Gastroesophageal sphincter (tissue), 4 donors: Measurements from ENCODE around the gene SLC16A6. TPM values are rescaled to one million over a fixed set of nuclear protein-coding genes. Genes with fewer than 3 reads are reported as not detected.

Source experiments
- ATAC-seq: fragments of 150-250 bp; one replicate; pipeline ENCODE4 v1.9.1; 2016; ENCODE audit warnings: mild to moderate bottlenecking, moderate library complexity
- H3K27ac ChIP-seq, 4 donors: fragments of 200-600 bp; sonication (generic) in 3 of 4; 1 replicate in 3 of 4; 2 replicates in 1 of 4; pipeline ENCODE4 v1.5.1; 2016 to 2019
- H3K27me3 ChIP-seq: fragments of 200-600 bp; sonication (generic); one replicate; pipeline ENCODE4 v1.5.1; 2019
- H3K36me3 ChIP-seq, 2 donors: fragments of 200-600 bp; sonication (generic); one replicate each; pipeline ENCODE4 v1.5.1; 2019; ENCODE audit warnings: control low read depth in 1 of 2
- H3K4me1 ChIP-seq, 3 donors: fragments of 200-600 bp; sonication (generic); 1 replicate in 2 of 3; 2 replicates in 1 of 3; pipeline ENCODE4 v1.5.1; 2016 to 2019; ENCODE audit warnings: control low read depth in 2 of 3
- H3K4me3 ChIP-seq, 2 donors: fragments of 200-600 bp; sonication (generic); one replicate each; pipeline ENCODE4 v1.5.1; 2019; ENCODE audit warnings: mild to moderate bottlenecking in 1 of 2, moderate library complexity in 1 of 2
- H3K9me3 ChIP-seq, 3 donors: fragments of 200-600 bp; sonication (generic); one replicate each; pipeline ENCODE4 v1.5.1; 2017 to 2019; ENCODE audit warnings: control low read depth in 2 of 3
- EP300 ChIP-seq: sonication (generic); formaldehyde crosslinking; IDR thresholded peaks from one replicate; pipeline ENCODE4 v1.6.1; 2017; ENCODE audit warnings: antibody characterized with exemption, mild to moderate bottlenecking
- POLR2A ChIP-seq, 2 donors: fragments of 450-650 bp; IDR thresholded peaks; one replicate each; pipeline ENCODE4 v1.6.1; 2017; ENCODE audit warnings: antibody characterized with exemption in 2 of 2, mild to moderate bottlenecking in 2 of 2, moderate library complexity in 1 of 2
- POLR2AphosphoS5 ChIP-seq: sonication (generic); formaldehyde crosslinking; IDR thresholded peaks from one replicate; pipeline ENCODE4 v1.6.1; 2017; ENCODE audit warnings: antibody characterized with exemption
- WGBS, 2 donors: methylation state at CpG; one replicate each; pipeline ENCODE4 v1.1.5; 2018; ENCODE audit warnings: low coverage in 1 of 2; 5-methylcytosine and 5-hydroxymethylcytosine counted together
- total RNA-seq, 4 donors: library from RNA; depleted of rRNA; stranded (reverse); fragments of >200 nt; gene quantifications; one replicate each; pipeline ENCODE4 v1.1.0, GENCODE V29; 2016
- TF ChIP-seq, protein P1 (sequence below), 4 experiments: fragments of 200-600 bp in 2 of 4; fragments of 450-650 bp in 2 of 4; sonication (generic) in 1 of 4; IDR thresholded peaks; one replicate each; pipeline ENCODE4 v1.5.1; 2017 to 2019; ENCODE audit warnings: antibody characterized with exemption in 4 of 4, mild to moderate bottlenecking in 2 of 4, moderate library complexity in 2 of 4

The SLC16A6 gene
- total RNA-seq, 4 donors from 2014 or later: 0.27 to 0.67 (median 0.46) TPM; not detected in 1

DNA sequence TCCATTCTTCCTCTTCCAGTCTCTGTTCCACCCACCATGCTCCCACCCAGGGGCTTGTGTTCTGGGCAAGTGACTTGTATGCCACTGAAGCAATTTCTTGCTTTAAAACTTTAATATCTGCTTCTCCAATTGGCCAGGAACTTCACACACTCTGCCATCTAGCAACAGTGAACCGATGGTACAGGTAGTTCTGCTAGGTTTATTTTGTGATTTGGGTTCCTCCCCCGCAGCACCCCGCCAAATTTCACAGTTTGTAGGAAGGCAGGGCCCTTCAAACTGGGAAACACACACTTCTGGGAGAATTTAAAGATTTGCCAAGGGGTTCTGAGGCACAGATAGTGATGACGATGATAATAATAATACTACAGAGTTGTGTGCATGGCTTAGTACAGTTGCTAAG is 3.7 kb upstream of the SLC16A6 start:
- no peak for ATAC-seq
- H3K4me3 ChIP-seq: no peak overlapping the region
- TF ChIP-seq EP300 (no peak), POLR2AphosphoS5 (no peak), POLR2A (IDR thresholded peaks at IDR 0.05) (no peak)
- TF ChIP-seq, protein P1, sequence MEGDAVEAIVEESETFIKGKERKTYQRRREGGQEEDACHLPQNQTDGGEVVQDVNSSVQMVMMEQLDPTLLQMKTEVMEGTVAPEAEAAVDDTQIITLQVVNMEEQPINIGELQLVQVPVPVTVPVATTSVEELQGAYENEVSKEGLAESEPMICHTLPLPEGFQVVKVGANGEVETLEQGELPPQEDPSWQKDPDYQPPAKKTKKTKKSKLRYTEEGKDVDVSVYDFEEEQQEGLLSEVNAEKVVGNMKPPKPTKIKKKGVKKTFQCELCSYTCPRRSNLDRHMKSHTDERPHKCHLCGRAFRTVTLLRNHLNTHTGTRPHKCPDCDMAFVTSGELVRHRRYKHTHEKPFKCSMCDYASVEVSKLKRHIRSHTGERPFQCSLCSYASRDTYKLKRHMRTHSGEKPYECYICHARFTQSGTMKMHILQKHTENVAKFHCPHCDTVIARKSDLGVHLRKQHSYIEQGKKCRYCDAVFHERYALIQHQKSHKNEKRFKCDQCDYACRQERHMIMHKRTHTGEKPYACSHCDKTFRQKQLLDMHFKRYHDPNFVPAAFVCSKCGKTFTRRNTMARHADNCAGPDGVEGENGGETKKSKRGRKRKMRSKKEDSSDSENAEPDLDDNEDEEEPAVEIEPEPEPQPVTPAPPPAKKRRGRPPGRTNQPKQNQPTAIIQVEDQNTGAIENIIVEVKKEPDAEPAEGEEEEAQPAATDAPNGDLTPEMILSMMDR (IDR thresholded peaks at IDR 0.05): no peak
- H3K4me1 ChIP-seq: peaks cover 0 to 31% (median 0%) of the 10 kb centered on the region in 3 donors
- no peaks in the 10 kb centered on the region for H3K36me3 ChIP-seq
- no peak overlapping the region for H3K27ac ChIP-seq
- WGBS, 2 donors: 80 to 91% methylated on average over 4 of the region's 4 CpGs
- H3K9me3 ChIP-seq: no peaks in the 10 kb centered on the region
- H3K27me3 ChIP-seq: peaks cover 85% of the 10 kb centered on the region

DNA sequence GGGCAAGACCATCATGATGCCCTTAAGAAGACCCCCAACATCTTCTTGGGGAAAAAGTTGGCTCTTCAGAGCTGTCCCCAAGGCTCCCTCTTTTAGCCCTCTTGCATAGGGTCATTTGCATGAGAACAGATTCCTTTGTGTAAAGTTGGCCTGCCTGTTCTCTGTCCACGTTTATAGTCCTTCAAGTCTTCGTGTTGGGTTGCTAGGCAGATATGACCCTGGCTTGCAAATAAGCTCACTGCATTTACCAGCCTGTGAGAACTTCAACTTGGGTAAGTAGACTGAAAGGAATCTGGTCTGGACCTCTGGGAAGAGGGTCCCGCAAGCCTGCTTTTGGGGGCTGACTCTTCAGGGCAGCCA is 3.2 kb upstream of the SLC16A6 start:
- TF ChIP-seq POLR2AphosphoS5 (no peak), POLR2A (IDR thresholded peaks at IDR 0.05) (no peak)
- no peak overlapping the region for H3K4me3 ChIP-seq
- H3K4me1 ChIP-seq: peaks cover 0 to 31% (median 0%) of the 10 kb centered on the region in 3 donors
- H3K27me3 ChIP-seq: peaks cover 87% of the 10 kb centered on the region
- H3K27ac ChIP-seq: no peak overlapping the region
- ATAC-seq: no peak
- no peaks in the 10 kb centered on the region for H3K36me3 ChIP-seq
- 44% methylated on average over 2 of the region's 3 CpGs; no CpG with 5 or more reads in 1 of the 2 donors for WGBS, 2 donors
- no peaks in the 10 kb centered on the region for H3K9me3 ChIP-seq

DNA sequence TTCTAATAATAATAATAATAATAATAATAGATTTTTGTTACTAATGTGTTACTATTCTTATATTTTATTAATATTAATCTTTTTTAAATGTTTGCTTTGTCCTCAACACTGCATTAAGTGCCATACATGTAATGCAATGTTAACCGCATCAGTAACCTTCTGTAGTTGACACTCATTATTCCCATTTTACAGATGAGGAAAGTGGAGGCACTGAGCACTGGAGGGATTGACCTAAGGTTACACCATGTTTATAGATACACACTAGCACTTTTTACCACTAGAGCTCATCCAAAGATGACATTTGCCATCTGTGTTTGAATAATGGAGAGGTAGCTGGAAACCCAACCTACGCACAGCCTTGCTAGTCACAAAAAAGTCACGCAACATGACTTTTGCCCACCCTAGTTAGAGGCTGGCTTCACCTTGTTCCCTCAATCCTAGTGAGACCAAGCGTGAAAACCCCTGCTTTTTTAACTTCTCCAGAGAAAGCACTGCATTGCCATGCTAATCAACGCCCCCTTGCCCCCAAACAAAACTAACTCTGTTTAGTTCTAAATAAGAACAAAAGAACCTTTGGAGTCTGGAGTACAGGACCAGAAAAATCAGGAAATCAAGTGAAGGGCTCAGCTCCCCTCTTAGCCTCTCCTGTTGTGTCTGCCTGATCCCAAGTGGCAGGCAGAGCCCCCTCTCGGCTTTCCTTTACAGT is 2.7 kb upstream of the SLC16A6 start:
- TF ChIP-seq POLR2A (IDR thresholded peaks at IDR 0.05): no peak
- no peak for TF ChIP-seq POLR2AphosphoS5
- TF ChIP-seq, protein P1 (IDR thresholded peaks at IDR 0.05): no peak
- TF ChIP-seq EP300: no peak
- Histone ChIP-seq H3K36me3 (no peaks in the 10 kb centered on the region), H3K27ac (no peak overlapping the region), H3K9me3 (no peaks in the 10 kb centered on the region), H3K4me3 (no peak overlapping the region), H3K4me1 (peaks cover 0 to 31% (median 0%) of the 10 kb centered on the region in 3 donors), H3K27me3 (peaks cover 87% of the 10 kb centered on the region)
- ATAC-seq: no peak
- 90 to 100% methylated on average over 2 to 6 of the region's 6 CpGs for WGBS, 2 donors

DNA sequence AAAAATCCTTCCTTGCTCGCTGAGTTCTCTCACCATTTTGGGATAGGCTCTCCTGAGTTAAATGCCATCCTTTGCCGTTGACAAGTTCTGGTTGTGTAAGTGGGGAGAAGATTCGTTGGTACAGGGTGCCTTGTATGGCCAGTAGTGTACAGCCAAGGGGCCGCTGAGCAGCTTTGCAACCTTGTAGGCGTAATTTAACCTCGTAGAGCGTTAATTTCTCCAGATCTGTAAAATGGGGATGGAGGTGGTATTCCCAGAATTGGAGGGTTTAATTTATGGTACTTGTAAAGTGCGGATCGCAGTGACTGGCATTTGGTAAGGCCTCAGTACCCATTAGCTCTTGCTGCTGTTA is 1.7 kb upstream of the SLC16A6 start:
- 36 to 64% methylated on average over 5 to 7 of the region's 9 CpGs for WGBS, 2 donors
- no peaks in the 10 kb centered on the region for H3K36me3 ChIP-seq
- H3K4me1 ChIP-seq: peaks cover 0 to 31% (median 0%) of the 10 kb centered on the region in 3 donors
- peaks cover 82% of the 10 kb centered on the region for H3K27me3 ChIP-seq
- no peak for ATAC-seq
- H3K4me3 ChIP-seq: peak overlapping the region in 1 of 2 donors; percentile 71
- H3K9me3 ChIP-seq: no peaks in the 10 kb centered on the region
- TF ChIP-seq, protein P1 (IDR thresholded peaks at IDR 0.05): no peak
- TF ChIP-seq POLR2AphosphoS5 (no peak), EP300 (no peak), POLR2A (IDR thresholded peaks at IDR 0.05) (no peak)
- no peak overlapping the region for H3K27ac ChIP-seq

DNA sequence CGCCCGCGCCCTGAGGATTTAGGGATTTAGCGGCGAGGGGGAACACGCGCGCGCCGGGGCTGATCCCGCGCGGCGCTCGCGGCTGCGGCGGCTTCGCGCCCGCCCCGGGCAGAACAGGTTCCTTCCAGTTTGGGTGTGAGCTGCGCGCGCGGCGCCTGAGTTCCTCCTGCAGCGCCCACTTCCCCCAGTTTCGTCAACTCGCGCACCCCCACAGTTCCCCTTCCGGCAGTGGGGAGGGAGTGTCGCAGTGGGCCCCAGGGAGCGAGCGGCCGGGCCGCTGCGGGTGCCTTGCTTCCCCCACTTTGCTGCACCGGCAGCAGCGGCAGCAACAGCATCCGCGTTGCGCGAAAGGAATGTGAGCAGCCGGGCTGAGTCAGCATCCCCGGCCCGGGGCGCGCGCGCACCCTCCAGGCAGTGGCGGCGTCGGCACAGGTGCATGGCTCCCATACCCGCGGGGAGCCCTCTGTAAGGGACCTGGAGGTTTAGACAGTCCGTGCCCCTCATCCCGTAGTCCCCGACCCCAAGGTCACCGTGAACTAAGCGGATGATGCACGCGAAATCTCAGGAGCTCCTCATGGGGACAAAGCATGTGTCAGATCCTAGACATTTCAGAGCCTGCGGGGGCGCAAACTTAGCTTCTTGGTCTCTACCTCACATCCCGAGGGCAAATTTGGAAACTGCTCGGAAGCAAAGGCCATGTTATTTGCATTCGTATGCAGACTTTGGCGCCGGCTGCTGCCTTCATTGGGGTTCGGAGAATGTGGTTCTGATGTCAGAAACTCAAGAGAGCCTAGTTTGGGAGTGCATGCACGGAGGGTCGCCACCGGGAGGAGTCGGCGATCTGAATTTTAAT is 1.1 kb upstream of the SLC16A6 start:
- Histone ChIP-seq H3K27ac (peak overlapping the region in 3 of 4 donors; percentile 20 to 67 (median 55)), H3K9me3 (no peaks in the 10 kb centered on the region), H3K27me3 (peaks cover 77% of the 10 kb centered on the region), H3K4me1 (peaks cover 0 to 31% (median 0%) of the 10 kb centered on the region in 3 donors), H3K36me3 (no peaks in the 10 kb centered on the region), H3K4me3 (peak overlapping the region; percentile 36 to 71)
- 0% methylated on average over 9 of the region's 76 CpGs; no CpG with 5 or more reads in 1 of the 2 donors for WGBS, 2 donors
- TF ChIP-seq EP300 (no peak), POLR2AphosphoS5 (peak; percentile 17), POLR2A (IDR thresholded peaks at IDR 0.05) (peak in 1 of 2 donors; percentile 47)
- ATAC-seq: peak; percentile 68
